ENCODE measurements around the gene STX4. TPM values are rescaled to one million over a fixed set of nuclear protein-coding genes. Genes with fewer than 3 reads are reported as not detected.

The STX4 gene
- total RNA-seq, 1 experiment from 2014 or later = 29.2 TPM

- no peak for TF ChIP-seq CTCF (IDR thresholded peaks at IDR 0.05; ENCODE audit: insufficient read depth in 1 of 2, low read depth in 1 of 2, low read length in 1 of 2, severe bottlenecking in 1 of 2, unreplicated experiment in 1 of 2)
- no TSS peak for BruUV-seq (replicated peaks)
Observed at GRCh38 chr16:31089199-31089598, 55.8 kb downstream of the STX4 start.

More at GRCh38 chr16:31089199-31089598, 55.8 kb downstream of the STX4 start:
- Histone ChIP-seq H3K4me3 (ENCODE audit: low read depth, low read length) (no peak overlapping the region), H3K36me3 (ENCODE audit: control insufficient read depth, insufficient read depth, low read length) (no peaks in the 10 kb centered on the region; the same call in 1 of the 2 replicates), H3K9me3 (no peaks in the 10 kb centered on the region), H3K4me1 (no peaks in the 10 kb centered on the region), H3K27me3 (replicated peaks; ENCODE audit: control insufficient read depth, insufficient read depth, low read length) (no peaks in the 10 kb centered on the region)
- Mint-ChIP-seq H3K27me3 (ENCODE audit: insufficient read depth, unreplicated experiment) (no peaks in the 10 kb centered on the region), H3K4me3 (ENCODE audit: unreplicated experiment) (no peak overlapping the region), H3K9me3 (ENCODE audit: unreplicated experiment) (no peaks in the 10 kb centered on the region), H3K27ac (ENCODE audit: unreplicated experiment) (no peak overlapping the region), H3K36me3 (ENCODE audit: insufficient read depth, unreplicated experiment) (peaks cover 15% of the 10 kb centered on the region), H3K4me1 (ENCODE audit: low read depth, unreplicated experiment) (peaks cover 5% of the 10 kb centered on the region)
- ChIA-PET CTCF (no interaction called here), POLR2A (no interaction called here)
- DNase-seq = no peak
- intact Hi-C loops (cut with micrococcal nuclease; ENCODE audit: unreplicated experiment) = no loop called here

Other genes starting within 250 kb of the STX4 start
- 18.9 and 20.6 TPM in 2 replicates for gene ZNF629, start 246.4 kb upstream of the STX4 start, total RNA-seq (2022)
- 15.1 and 17.7 TPM in 2 replicates for gene BCL7C, start 139.5 kb upstream of the STX4 start, total RNA-seq (2022)
- gene CTF1, start 136.9 kb upstream of the STX4 start, total RNA-seq (2022) = 1.8 and 2.4 TPM in 2 replicates
- gene FBXL19, start 110.0 kb upstream of the STX4 start, total RNA-seq (2022) = 20.2 and 23.4 TPM in 2 replicates
- gene ORAI3, start 84.5 kb upstream of the STX4 start, total RNA-seq (2022) = 4.7 TPM in 2 replicates
- 21.5 and 26.3 TPM in 2 replicates for gene SETD1A, start 75.8 kb upstream of the STX4 start, total RNA-seq (2022)
- 1.3 and 2.4 TPM in 2 replicates for gene HSD3B7, start 48.4 kb upstream of the STX4 start, total RNA-seq (2022)
- gene STX1B, start 22.9 kb upstream of the STX4 start, total RNA-seq (2022) = 0.46 and 0.77 TPM in 2 replicates
- gene ZNF668, start 40.7 kb downstream of the STX4 start, total RNA-seq (2022) = 8.7 and 10.8 TPM in 2 replicates
- 17.2 and 18.1 TPM in 2 replicates for gene ZNF646, start 40.9 kb downstream of the STX4 start, total RNA-seq (2022)
- gene PRSS53, start 55.4 kb downstream of the STX4 start, total RNA-seq (2022) = 1.8 and 2.1 TPM in 2 replicates
- gene VKORC1, start 61.2 kb downstream of the STX4 start, total RNA-seq (2022) = 61.3 and 61.4 TPM in 2 replicates
- 30.5 and 34.1 TPM in 2 replicates for gene BCKDK, start 74.8 kb downstream of the STX4 start, total RNA-seq (2022)
- 46.2 and 50.2 TPM in 2 replicates for gene KAT8, start 84.1 kb downstream of the STX4 start, total RNA-seq (2022)
- 237 and 271 TPM in 2 replicates for gene PRSS8, start 102.2 kb downstream of the STX4 start, total RNA-seq (2022)
- gene PRSS36, start 116.5 kb downstream of the STX4 start, total RNA-seq (2022) = 1.4 and 1.6 TPM in 2 replicates
- 489 and 490 TPM in 2 replicates for gene FUS, start 146.6 kb downstream of the STX4 start, total RNA-seq (2022)
- gene PYCARD, start 169.2 kb downstream of the STX4 start, total RNA-seq (2022) = 0.49 and 0.84 TPM in 2 replicates
- gene TRIM72, start 180.6 kb downstream of the STX4 start, total RNA-seq (2022) = 0.07 TPM in 2 replicates
- not detected in 2 replicates for gene PYDC1, start 183.6 kb downstream of the STX4 start, total RNA-seq (2022)
- gene ITGAM, start 226.4 kb downstream of the STX4 start, total RNA-seq (2022) = 0.19 TPM in 1 of 2 replicates, not detected in the other